ENCODE measurements around the gene GUF1.

DNA sequence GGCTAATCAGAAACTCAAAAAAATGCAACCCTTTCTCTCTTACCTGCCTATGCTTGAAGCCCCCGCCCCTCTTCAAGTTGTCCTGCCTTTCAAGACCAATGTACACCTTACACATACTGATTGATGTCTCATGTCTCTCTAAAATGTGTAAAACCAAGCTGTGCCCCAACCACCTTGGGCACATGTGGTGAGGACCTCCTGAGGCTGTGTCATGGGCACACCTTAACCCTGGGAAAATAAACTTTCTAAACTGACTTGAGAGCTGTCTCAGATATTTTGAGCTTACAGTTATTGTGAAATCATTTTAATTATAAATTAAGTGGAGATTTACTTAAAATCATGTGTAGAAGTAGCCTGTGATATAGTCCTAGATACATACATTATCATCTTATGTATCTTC is 22.2 kb downstream of the GUF1 start:
- TF ChIP-seq, protein P1, sequence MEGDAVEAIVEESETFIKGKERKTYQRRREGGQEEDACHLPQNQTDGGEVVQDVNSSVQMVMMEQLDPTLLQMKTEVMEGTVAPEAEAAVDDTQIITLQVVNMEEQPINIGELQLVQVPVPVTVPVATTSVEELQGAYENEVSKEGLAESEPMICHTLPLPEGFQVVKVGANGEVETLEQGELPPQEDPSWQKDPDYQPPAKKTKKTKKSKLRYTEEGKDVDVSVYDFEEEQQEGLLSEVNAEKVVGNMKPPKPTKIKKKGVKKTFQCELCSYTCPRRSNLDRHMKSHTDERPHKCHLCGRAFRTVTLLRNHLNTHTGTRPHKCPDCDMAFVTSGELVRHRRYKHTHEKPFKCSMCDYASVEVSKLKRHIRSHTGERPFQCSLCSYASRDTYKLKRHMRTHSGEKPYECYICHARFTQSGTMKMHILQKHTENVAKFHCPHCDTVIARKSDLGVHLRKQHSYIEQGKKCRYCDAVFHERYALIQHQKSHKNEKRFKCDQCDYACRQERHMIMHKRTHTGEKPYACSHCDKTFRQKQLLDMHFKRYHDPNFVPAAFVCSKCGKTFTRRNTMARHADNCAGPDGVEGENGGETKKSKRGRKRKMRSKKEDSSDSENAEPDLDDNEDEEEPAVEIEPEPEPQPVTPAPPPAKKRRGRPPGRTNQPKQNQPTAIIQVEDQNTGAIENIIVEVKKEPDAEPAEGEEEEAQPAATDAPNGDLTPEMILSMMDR (IDR thresholded peaks at IDR 0.05): no peak
- TF ChIP-seq POLR2AphosphoS5 (IDR thresholded peaks at IDR 0.05) (no peak), POLR2A (IDR thresholded peaks at IDR 0.05) (no peak)

Data from suprapubic skin (tissue), 4 donors.